HG03565 (cell line): ENCODE measurements around the gene ILK.

Source experiments
- ATAC-seq: cut with Tn5 transposase; IDR thresholded peaks from one replicate; pipeline ENCODE4 v1.9.1; 2021; ENCODE audit warnings: mild to moderate bottlenecking, moderate library complexity; ENCODE audit not compliant: unreplicated experiment

The ILK gene

GRCh38 chr11:6603287-6604080, at the start of gene ILK, which contains the start of gene RRP8:
ILK (plus strand) TSS chr11:6603774; CDS start chr11:6604272, 498 bp downstream.
RRP8 (minus strand) TSS chr11:6603616; CDS start chr11:6603502, 114 bp downstream.
- ATAC-seq, result peak; percentile 57

- no peak for ATAC-seq
Observed at GRCh38 chr11:6554828-6555706, 48.5 kb upstream of the ILK start.

DNA sequence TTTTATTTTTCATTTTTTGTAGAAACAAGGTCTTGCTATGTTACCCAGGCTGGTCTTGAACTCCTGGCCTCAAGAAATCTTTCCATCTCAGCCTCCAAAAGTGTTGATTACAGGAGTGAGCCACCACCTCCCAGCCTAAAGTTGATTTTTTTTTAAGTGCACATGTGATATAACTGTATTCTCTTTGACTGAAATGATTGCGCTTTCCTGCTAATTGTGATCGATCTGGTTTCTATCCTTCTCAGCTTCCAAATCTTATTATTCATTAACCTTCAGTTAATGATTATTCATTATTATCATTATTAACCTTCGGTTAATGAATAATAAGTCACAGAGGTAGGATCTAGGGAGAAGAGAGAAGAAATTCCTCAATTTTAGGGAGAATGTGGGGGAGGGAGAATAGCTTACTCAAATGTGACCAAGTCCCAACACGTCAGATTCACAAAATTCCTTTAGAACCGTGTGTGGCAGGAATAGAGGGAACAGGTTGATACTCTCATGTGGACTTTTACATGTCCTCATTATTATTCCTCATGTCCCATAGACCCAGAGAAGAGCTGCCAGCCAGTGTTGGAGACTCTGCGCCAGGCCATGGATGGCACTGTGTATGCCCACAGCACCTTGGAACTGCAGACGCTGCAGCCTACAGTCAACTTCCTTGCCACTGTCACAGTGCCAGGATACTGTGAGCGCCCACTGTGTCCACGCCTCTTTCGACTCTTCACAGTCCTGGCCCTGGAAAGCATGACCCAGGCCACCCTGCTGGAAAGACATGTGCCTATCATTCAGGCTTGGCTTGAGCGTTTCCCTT, 47.2 kb upstream of the ILK start:
- no peak for ATAC-seq

DNA sequence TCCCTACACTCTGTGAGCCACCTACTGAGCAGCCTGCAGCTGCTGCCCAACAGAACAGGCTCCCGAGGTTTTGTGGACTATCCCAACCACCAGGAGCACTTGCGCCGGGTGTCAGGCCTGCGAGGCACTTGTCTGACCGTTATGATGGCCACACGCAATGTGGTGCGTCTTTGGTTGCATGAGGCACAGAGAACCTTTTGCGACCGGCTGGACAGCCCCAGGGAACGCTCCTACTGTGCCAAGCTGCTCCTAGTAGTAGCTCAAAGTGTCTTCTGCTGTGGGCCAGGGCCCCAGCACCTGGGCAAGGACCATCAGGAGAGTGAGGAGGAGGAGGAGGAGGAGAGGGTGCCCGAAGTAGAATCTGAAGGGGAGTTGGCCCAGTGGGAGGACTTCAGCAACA, 46.5 kb upstream of the ILK start:
- no peak for ATAC-seq

DNA sequence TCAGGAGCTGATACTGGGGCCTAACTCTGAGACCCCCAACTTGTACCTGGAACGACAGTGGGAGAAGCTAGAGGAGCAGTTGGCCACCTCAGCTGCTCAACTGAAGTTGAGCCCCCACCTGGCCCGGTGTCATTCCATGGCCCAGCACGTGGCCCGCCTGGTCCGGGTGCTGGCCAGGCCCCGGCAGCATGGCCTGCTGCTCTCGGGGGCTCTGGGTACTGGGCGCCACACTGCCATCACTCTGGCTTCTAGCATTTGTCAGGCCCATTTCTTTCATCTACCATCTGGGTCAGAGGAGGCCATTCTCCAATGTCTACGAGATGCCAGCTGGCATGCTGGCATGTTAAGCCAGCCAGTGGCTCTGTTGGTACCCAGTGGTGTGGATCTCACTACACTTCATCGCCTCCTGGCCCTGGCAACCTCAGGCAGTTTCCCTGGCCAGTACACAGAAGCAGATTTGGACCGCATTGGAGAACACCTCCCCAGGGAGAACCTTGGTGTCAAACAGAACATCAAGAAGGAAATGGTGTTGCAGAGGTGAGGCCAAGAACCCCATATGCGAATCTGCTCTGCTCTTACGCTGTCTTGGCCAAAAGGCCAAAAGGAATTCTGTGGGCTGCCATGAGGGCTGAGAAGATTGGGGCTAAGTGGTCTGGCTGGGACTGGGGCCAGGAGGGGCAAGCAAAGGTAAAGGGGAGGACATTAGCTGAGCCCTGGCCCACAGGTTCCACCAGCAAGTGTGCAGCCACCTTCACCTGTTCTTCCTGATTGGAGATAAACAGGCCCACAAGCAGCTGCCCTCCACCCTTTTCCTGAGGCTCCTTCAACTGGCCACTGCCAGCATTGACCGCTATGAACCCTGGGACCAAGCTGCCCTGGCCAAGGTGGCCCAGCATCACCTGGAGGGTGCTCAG, 45.6 kb upstream of the ILK start:
- ATAC-seq, result no peak

- no peak for ATAC-seq
Observed at GRCh38 chr11:6559369-6559768, 44.2 kb upstream of the ILK start.

- no peak for ATAC-seq
Observed at GRCh38 chr11:6561288-6561687, 42.3 kb upstream of the ILK start.

DNA sequence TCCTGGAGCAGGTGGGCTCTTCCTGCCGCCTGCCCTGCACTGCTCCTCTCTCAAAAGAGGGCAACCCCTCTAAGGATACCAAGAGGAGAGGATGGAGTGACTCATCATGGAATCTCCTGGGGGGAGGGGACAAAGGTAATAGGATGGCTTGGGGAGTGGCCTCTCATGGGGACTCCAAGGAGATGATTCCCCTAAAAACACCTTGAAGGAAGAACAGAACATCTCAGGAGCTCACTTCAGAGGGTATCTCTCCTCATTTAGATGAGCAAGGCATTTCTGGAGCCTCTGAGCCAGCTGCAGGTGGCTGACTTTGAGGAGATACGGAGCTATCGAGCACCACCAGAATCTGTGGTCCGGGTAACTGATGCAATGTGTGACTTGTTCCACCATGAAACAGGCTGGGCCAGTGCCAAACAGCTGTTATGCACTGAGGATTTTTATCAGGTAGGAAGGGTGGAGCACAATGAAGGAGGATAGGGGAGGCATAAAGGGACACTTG, 40.4 kb upstream of the ILK start:
- no peak for ATAC-seq

DNA sequence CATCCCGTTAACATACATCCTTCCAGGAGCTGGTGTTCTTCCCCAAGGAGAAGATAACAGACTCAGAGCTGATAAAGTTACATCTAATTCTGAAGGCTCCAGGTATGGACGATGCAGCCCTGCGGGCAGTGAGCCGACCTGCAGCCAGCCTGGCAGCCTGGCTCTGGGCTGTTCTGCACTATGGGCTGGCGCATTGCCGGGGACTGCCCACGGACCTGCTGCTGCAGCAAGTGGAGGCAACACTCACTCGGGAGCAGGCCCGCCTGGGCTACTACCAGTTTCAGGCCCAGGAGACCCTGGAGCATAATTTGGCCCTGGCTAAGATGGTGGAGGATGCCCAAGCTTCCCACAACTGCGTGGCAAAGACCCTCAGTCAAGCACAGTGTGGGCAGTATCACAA, 39.9 kb upstream of the ILK start:
- no peak for ATAC-seq

- ATAC-seq, result no peak
Observed at GRCh38 chr11:6565325-6565724, 38.2 kb upstream of the ILK start.

DNA sequence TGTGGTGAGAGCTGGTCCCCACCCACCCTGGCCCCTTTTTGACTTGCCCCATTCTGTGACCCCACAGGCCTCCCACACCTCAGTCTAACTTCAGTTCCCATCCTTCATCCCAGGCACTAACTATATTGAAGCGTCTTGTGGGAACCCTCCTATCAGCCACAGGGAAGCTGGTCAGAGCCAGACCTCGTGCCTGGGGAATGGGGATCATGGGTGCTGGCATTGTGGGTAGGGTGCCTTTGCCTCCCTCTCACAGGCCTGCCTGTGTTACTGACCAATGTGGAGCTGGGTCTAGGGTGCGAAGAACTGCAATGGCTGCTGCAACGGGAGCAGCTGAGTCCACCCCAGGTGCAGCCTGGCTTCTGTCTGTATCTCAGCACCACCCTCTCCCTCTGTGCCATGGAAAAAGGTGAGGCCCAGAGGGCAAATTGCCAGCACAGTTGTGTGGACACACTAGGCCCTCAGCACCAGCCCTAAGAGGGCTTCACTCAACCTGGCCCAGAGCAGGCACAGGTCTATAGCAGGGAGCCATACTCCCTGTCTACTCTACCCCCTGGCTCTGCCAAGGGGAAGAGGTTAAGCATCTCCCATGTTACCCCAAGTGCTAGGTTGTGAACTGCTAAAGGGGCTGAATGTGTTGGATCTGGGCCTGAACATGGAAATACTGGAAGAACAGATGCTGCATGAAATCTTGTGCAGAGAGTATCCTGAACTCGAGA, 37.4 kb upstream of the ILK start:
- no peak for ATAC-seq

DNA sequence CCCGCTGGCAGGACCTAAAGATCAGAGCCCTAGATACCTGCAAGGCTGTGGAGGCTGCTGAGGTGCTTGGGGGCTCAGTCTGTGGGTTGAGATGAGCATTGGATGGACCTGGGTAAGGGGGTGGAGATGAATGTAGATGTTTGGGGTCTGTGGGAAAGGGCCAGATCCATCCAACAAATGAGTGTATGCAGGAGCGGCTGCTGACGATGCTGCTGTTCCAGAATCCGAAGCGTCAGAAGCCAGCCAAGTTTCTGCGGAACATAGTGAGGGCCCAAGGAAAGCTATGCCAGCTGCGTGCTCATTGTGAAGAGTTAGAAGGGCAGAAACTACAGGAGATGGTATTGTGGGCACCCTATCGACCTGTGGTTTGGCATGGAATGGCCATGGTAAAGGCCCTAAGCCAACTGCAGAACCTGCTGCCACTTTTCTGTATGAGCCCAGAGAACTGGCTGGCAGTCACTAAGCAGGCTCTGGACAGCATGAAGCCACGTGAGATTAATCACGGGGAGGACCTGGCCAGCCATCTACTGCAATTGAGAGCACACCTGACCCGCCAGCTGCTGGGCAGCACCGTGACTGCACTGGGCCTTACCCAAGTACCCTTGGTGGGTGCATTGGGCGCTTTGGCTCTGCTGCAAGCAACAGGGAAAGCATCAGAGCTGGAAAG, 36.7 kb upstream of the ILK start:
- ATAC-seq, result no peak

DNA sequence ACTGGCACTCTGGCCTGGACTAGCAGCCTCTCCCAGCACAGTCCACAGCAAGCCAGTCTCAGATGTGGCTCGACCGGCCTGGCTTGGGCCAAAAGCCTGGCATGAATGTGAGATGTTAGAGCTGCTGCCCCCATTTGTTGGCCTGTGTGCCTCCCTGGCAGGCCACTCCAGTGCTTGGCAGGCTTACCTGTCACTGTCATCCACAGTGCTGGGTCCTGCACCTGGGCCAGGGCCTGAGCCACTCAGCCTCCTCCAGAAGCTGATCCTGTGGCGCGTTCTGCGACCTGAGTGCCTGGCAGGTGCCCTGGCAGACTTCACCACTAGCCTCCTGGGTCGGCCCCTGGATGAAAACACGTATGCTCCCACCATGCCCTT, 36.2 kb upstream of the ILK start:
- ATAC-seq, result no peak

DNA sequence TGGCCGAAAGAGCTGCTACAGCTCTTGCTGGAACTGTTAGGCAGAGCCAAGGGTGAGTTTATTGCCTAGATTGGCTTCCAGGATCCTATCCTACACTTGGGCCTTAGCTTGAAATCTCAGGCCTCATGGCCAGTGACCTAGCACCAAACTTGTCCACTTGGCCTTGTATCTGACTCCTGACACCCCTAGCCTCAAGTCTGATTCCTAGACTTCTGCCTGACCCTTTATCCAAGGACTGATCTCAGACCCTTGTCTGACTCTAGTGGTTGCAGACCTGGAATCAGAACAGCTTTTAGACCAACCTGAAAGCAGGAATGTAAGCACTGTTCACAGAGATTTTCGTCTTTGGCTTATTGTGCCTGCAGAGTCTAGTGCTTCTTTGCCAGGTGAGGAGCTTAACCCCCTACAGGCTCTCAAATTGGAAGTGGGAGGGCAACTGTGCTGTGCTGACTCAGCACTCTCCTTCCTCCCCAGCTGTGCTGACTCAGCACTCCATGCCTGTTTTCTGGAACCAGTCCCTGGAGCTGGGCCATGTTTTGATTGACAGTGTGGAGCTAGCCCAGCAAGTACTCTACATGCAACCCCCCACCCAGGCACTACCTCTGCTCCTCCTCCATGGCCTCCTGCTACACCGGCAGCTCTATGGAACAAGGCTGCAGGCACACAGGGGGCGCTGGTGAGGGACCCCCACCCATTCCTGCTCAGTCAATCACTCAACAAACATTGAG, 35.2 kb upstream of the ILK start:
- no peak for ATAC-seq

DNA sequence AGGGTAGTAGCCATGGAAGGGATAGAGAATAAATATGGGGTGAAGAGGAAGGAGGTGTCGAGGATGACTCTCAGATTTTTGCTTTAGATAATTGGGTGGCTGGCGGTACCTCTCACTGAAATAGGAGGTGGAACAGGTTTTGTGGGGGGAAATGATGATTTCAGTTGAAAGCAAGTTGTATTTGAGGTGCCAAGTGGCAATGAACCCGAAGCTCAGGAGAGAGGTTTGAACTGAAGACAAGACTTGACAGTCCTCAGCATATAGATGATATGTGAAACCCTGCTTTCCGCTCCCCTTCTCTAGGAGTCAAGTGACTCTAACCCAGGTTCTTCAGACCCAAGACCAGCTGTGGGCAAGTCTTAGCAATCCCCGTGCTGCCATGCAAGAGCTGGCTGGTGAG, 33.9 kb upstream of the ILK start:
- ATAC-seq, result no peak

DNA sequence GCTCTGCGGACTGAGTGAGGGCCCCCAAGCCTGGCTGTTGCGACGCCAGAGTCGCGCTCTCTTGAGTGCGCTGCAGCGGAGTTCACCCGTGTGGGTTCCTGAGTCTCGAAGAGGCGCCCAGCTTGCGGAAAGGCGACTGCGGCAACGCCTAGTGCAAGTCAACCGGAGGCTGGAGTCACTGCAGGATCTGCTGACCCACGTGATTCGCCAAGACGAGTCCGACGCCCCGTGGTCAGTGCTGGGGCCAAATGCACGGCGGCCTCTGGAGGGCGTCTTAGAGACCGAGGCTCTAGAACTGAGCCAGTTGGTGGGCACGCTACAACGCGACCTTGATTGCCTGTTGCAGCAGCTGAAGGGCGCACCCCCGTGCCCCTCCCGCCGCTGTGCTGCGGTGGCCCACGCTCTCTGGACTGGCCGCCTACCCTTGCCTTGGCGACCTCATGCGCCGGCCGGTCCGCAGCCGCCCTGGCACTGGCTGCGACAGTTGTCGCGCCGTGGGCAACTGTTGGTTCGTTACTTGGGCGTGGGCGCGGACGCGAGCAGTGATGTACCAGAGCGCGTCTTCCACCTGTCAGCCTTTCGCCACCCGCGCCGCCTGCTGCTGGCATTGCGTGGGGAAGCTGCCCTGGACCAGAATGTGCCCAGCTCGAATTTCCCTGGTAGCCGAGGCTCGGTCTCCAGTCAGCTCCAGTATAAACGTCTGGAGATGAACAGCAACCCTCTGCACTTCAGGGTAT, 32.7 kb upstream of the ILK start:
- ATAC-seq, result no peak

DNA sequence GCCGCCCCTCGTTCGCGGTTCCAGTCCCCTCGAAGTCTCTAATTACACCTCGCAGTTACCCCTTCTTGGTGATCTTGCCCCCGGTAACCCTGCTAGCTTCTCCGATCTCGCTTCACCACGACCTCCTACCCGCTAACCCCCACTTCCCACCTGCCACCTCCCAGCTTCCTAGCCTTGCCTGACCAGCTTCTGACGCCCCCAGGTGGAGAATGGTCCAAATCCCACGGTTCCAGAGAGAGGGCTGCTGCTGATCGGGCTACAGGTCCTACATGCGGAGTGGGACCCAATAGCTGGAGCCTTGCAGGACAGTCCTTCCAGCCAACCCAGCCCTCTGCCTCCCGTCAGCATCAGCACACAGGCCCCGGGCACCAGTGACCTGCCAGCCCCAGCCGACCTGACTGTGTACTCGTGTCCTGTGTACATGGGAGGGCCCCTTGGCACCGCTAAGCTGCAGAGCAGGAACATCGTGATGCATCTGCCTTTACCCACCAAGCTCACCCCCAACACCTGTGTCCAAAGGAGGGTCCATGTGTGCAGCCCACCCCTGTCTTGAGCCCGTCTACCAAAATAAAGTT, 32.1 kb upstream of the ILK start:
- no peak for ATAC-seq
